HCT116 (cell line): Measurements from ENCODE around the gene USP36. TPM values are rescaled to one million over a fixed set of nuclear protein-coding genes. Genes with fewer than 3 reads are reported as not detected.

Experiments
- ATAC-seq: fragments of 200-7000 bp; cut with Tn5 transposase; 2 replicates; pipeline ENCODE4 v1.9.1; 2020; ENCODE audit warnings: mild to moderate bottlenecking, moderate library complexity
- BruUV-seq: library from RNA; stranded (reverse); fragments of 400-500 nt; replicated peaks from 2 replicates; lab custom pipeline; 2021; lab: Mats Ljungman, UMichigan
- CTCF ChIA-PET: fragments of 300-600 bp; sonication (Branson Sonifier 250); formaldehyde crosslinking; loops from one replicate; lab custom pipeline; 2021; ENCODE audit warnings: antibody characterized with exemption; lab: Charles Lee
- POLR2A ChIA-PET: fragments of 300-600, 350-600 bp; sonication (Branson Sonifier 250); formaldehyde crosslinking; loops from one replicate; lab custom pipeline; 2021; ENCODE audit warnings: antibody characterized with exemption; lab: Charles Lee
- RAD21 ChIA-PET, 2 experiments: fragments of 300-600 bp; sonication (Branson Sonifier 250); formaldehyde crosslinking; loops; one replicate each; lab custom pipeline; 2023; ENCODE audit warnings: low total read pairs in 2 of 2; ENCODE audit not compliant: uncharacterized antibody in 2 of 2, unreplicated experiment in 2 of 2, low non-redundant PET in 1 of 2; lab: Charles Lee
- DNase-seq: peaks from one replicate; pipeline ENCODE4 v3.0.0-alpha.2; 2010; ENCODE audit warnings: low read depth, low spot score
- H2AFZ ChIP-seq: fragments of 200-600 bp; shearing (Covaris generic), sonication (generic); 2 replicates; pipeline ENCODE4 v1.6.1; 2017; ENCODE audit warnings: low read depth, mixed run types, mixed read lengths, antibody characterized with exemption, low read length; ENCODE audit not compliant: poor library complexity, severe bottlenecking
- H3K27ac ChIP-seq: 2 replicates; pipeline ENCODE4 v1.5.1; 2012; ENCODE audit warnings: low read depth, low read length
- H3K27me3 ChIP-seq: fragments of 200-600 bp; sonication (generic); 2 replicates; pipeline ENCODE4 v1.6.1; 2016; ENCODE audit warnings: mixed run types, low read length, mixed read lengths; ENCODE audit not compliant: insufficient read depth
- H3K36me3 ChIP-seq, 2 experiments: fragments of 200-500 bp in 1 of 2; fragments of 200-600 bp in 1 of 2; sonication (Bioruptor generic) in 1 of 2; sonication (generic) in 1 of 2; 2 replicates each; pipeline versions ENCODE4 v1.5.1 to v1.6.1; 2014 to 2016; ENCODE audit warnings: low read length in 2 of 2, inconsistent platforms in 1 of 2, mixed read lengths in 1 of 2, mixed run types in 1 of 2; ENCODE audit not compliant: insufficient read depth in 2 of 2, control insufficient read depth in 1 of 2
- H3K4me1 ChIP-seq, 2 experiments: fragments of 200-600 bp in 1 of 2; sonication (generic) in 1 of 2; 2 replicates each; pipeline versions ENCODE4 v1.5.1 to v1.6.1; 2012 to 2017; ENCODE audit warnings: low read length in 2 of 2, inconsistent platforms in 1 of 2, mild to moderate bottlenecking in 1 of 2, mixed read lengths in 1 of 2, mixed run types in 1 of 2, moderate library complexity in 1 of 2; ENCODE audit not compliant: insufficient read depth in 2 of 2, control insufficient read depth in 1 of 2
- H3K4me2 ChIP-seq: fragments of 200-600 bp; sonication (generic); 2 replicates; pipeline ENCODE4 v1.6.1; 2017; ENCODE audit warnings: mixed run types, low read length, mixed read lengths
- H3K4me3 ChIP-seq, 2 experiments: fragments of 200-600 bp in 1 of 2; sonication (generic) in 1 of 2; replicated peaks in 1 of 2; 2 replicates each; pipeline ENCODE4 v1.5.1; 2011 to 2016; ENCODE audit warnings: low read length in 2 of 2, control low read depth in 1 of 2, low read depth in 1 of 2, mild to moderate bottlenecking in 1 of 2, mixed read lengths in 1 of 2, mixed run types in 1 of 2
- H3K79me2 ChIP-seq: fragments of 200-600 bp; sonication (generic); 2 replicates; pipeline ENCODE4 v1.6.1; 2017; ENCODE audit warnings: mild to moderate bottlenecking, mixed run types, low read length, moderate library complexity, mixed read lengths; ENCODE audit not compliant: insufficient read depth
- H3K9ac ChIP-seq: fragments of 200-600 bp; sonication (generic); 2 replicates; pipeline ENCODE4 v1.6.1; 2016; ENCODE audit warnings: low read length, mixed read lengths
- H3K9me2 ChIP-seq: fragments of 200-600 bp; sonication (generic), shearing (Covaris generic); 2 replicates; pipeline ENCODE4 v1.6.1; 2017; ENCODE audit warnings: mixed run types, mild to moderate bottlenecking, moderate library complexity; ENCODE audit not compliant: insufficient read depth
- H3K9me3 ChIP-seq, 2 experiments: fragments of 200-500 bp in 1 of 2; fragments of 200-600 bp in 1 of 2; sonication (Bioruptor generic) in 1 of 2; sonication (generic) in 1 of 2; 2 replicates each; pipeline ENCODE4 v1.6.1; 2014 to 2017; ENCODE audit warnings: low read length in 2 of 2, mixed read lengths in 2 of 2, inconsistent platforms in 1 of 2, low read depth in 1 of 2, mild to moderate bottlenecking in 1 of 2, mixed run types in 1 of 2, moderate library complexity in 1 of 2; ENCODE audit not compliant: control insufficient read depth in 1 of 2, insufficient read depth in 1 of 2
- H4K20me1 ChIP-seq: fragments of 200-600 bp; sonication (generic), shearing (Covaris generic); 2 replicates; pipeline ENCODE4 v1.6.1; 2017; ENCODE audit warnings: mixed run types, mild to moderate bottlenecking, moderate library complexity; ENCODE audit not compliant: insufficient read depth
- CBX3 ChIP-seq: IDR thresholded peaks from 2 replicates; pipeline ENCODE4 v1.6.1; 2012; ENCODE audit warnings: low read depth
- CEBPB ChIP-seq: IDR thresholded peaks from 2 replicates; pipeline ENCODE4 v1.6.1; 2012; ENCODE audit warnings: low read depth
- ELF1 ChIP-seq: IDR thresholded peaks from 2 replicates; pipeline ENCODE4 v1.6.1; 2012; ENCODE audit warnings: low read depth, borderline replicate concordance
- EZH2 ChIP-seq: fragments of 200-600 bp; sonication (generic); IDR thresholded peaks from 2 replicates; pipeline ENCODE4 v1.6.1; 2017; ENCODE audit warnings: antibody characterized with exemption, mixed run types
- JUND ChIP-seq: IDR thresholded peaks from 2 replicates; pipeline ENCODE4 v1.6.1; 2012
- POLR2A ChIP-seq: IDR thresholded peaks from 2 replicates; pipeline ENCODE4 v1.7.0; 2011; ENCODE audit warnings: borderline replicate concordance; ENCODE audit not compliant: insufficient read depth, insufficient read length; ENCODE audit errors: extremely low read depth
- RAD21 ChIP-seq: IDR thresholded peaks from 2 replicates; pipeline ENCODE4 v1.6.1; 2012; ENCODE audit warnings: low read depth, mild to moderate bottlenecking
- SIN3A ChIP-seq: IDR thresholded peaks from 2 replicates; pipeline ENCODE4 v1.6.1; 2012; ENCODE audit warnings: low read depth
- SP1 ChIP-seq: IDR thresholded peaks from 2 replicates; pipeline ENCODE4 v1.6.1; 2012; ENCODE audit warnings: low read depth
- SRF ChIP-seq: IDR thresholded peaks from 2 replicates; pipeline ENCODE4 v1.6.1; 2012; ENCODE audit warnings: low read depth
- YY1 ChIP-seq: IDR thresholded peaks from 2 replicates; pipeline ENCODE4 v1.6.1; 2011; ENCODE audit warnings: low read length, low read depth, moderate library complexity, mild to moderate bottlenecking; ENCODE audit not compliant: insufficient replicate concordance; ENCODE audit errors: extremely low read depth
- ZNF274 ChIP-seq: fragments of 200-500 bp; sonication (Bioruptor generic); IDR thresholded peaks from 2 replicates; pipeline ENCODE4 v1.6.1; 2014; ENCODE audit warnings: mild to moderate bottlenecking, low read depth, low read length, inconsistent platforms
- intact Hi-C: fragments of 100-400 bp; cut with micrococcal nuclease; formaldehyde crosslinking; loops from 2 replicates; pipeline ENCODE4 v1.10.0; 2022
- total RNA-seq: library from RNA; stranded (reverse); gene quantifications from one replicate; pipeline ENCODE4 v1.2.1, GENCODE V29; 2021; ENCODE audit not compliant: unreplicated experiment
- TF ChIP-seq, protein P1 (sequence below): IDR thresholded peaks from 2 replicates; pipeline ENCODE4 v1.6.1; 2012

Gene USP36
- total RNA-seq, 1 experiment from 2014 or later = 104 TPM

DNA sequence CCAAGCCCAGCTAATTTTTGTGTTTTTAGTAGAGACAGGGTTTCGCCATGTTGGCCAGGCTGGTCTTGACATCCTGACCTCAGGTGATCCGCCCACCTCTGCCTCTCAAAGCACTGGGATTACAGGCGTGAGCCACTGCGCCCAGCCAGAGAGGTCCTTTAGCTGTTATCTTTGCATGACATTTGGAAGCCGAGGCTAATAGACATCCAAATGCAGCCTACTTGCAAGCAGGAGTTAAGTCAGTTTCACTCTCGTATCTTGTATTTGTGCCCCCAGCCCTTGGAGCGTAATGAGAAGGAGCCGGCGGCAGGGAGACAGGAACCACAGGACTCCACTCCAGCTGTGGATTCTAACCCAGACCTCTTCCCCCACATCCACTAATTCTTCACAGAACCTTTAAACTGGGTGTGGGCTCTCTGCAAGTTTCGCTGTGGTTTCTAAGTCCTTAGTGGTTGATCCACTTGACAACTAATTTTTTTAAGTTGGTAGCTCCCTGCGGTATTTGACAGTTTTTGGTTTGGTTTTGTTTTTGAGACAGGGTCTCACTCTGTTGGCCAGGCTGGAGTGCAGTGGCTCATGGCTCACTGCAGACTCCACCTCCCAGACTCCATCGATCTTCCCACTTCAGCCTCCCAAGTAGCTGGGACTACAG is 55.5 kb downstream of the USP36 start:
- Histone ChIP-seq H3K9me2 (no peaks in the 10 kb centered on the region), H3K4me2 (no peak overlapping the region), H3K79me2 (peaks cover 15% of the 10 kb centered on the region), H3K9me3 (no peaks in the 10 kb centered on the region), H3K9ac (no peak overlapping the region), H3K4me3 (no peak overlapping the region), H2AFZ (no peak overlapping the region), H3K27ac (no peak overlapping the region), H3K36me3 (no peaks in the 10 kb centered on the region; a peak in 1 of 4 replicates), H3K27me3 (no peaks in the 10 kb centered on the region), H4K20me1 (no peaks in the 10 kb centered on the region), H3K4me1 (peaks cover 24 to 38% of the 10 kb centered on the region in 2 experiments)
- ChIA-PET RAD21 (no interaction called here), POLR2A (interaction anchor here (0.7 kb wide), 2 partner anchors 191 to 251 kb away, joined by 3 read pairs; no protein-coding TSS in a partner anchor), CTCF (interaction anchor here (0.8 kb wide), 1 partner anchor 11 kb away, joined by 3 read pairs; no protein-coding TSS in a partner anchor)
- intact Hi-C loops = no loop called here
- BruUV-seq = no TSS peak
- DNase-seq (no peak), ATAC-seq (no peak)
- TF ChIP-seq SRF (no peak), CEBPB (no peak), SP1 (no peak), YY1 (no peak), JUND (no peak)

DNA sequence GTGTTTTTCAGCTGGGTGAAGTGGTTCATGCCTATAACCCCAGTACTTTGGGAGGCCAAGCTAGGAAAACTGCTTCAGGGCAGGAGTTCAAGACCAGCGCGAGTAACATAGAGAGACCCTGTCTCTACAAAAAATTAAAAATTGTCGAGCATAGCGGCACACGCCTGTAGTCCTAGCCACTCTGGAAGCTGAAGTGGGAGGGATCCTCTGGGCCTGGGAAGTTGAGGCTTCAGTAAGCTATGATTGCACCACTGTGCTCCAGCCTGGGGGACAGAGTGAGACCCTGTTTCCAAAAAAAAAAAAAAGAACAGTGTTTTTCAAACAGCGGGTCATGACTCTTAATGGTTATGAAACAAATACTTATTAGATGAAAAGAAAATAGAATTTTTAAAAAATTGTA is 56.3 kb downstream of the USP36 start:
- no TSS peak for BruUV-seq
- peaks cover 28 to 45% of the 10 kb centered on the region in 2 experiments for H3K4me1 ChIP-seq
- H3K9me2 ChIP-seq = no peaks in the 10 kb centered on the region
- intact Hi-C loops = no loop called here
- TF ChIP-seq EZH2 (no peak), JUND (no peak), SRF (no peak), POLR2A (no peak), ELF1 (no peak), CBX3 (no peak), SIN3A (no peak), CEBPB (no peak), RAD21 (no peak), ZNF274 (no peak)
- TF ChIP-seq, protein P1, sequence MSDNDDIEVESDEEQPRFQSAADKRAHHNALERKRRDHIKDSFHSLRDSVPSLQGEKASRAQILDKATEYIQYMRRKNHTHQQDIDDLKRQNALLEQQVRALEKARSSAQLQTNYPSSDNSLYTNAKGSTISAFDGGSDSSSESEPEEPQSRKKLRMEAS = no peak
- ChIA-PET RAD21 (no interaction called here), POLR2A (no interaction called here), CTCF (no interaction called here)
- no peak for ATAC-seq
- no peaks in the 10 kb centered on the region for H4K20me1 ChIP-seq
- no peak overlapping the region for H3K4me2 ChIP-seq
- H3K9ac ChIP-seq = no peak overlapping the region
- DNase-seq = no peak
- no peaks in the 10 kb centered on the region for H3K9me3 ChIP-seq
- H3K27ac ChIP-seq = no peak overlapping the region
- H3K27me3 ChIP-seq = no peaks in the 10 kb centered on the region
- H2AFZ ChIP-seq = no peak overlapping the region
- no peak overlapping the region for H3K4me3 ChIP-seq
- peaks cover 23% of the 10 kb centered on the region for H3K79me2 ChIP-seq
- H3K36me3 ChIP-seq = no peaks in the 10 kb centered on the region; a peak in 1 of 4 replicates
